ENCODE measurements around the gene CUBN.
A peak's percentile ranks its signal among the peaks of the same experiment; 100 is the strongest.
"Not testable (repeated sequence)": the region's sequence is repeated elsewhere in the genome, so short reads cannot be mapped to it uniquely, and the experiment has no call there.

CUBN gene

DNA sequence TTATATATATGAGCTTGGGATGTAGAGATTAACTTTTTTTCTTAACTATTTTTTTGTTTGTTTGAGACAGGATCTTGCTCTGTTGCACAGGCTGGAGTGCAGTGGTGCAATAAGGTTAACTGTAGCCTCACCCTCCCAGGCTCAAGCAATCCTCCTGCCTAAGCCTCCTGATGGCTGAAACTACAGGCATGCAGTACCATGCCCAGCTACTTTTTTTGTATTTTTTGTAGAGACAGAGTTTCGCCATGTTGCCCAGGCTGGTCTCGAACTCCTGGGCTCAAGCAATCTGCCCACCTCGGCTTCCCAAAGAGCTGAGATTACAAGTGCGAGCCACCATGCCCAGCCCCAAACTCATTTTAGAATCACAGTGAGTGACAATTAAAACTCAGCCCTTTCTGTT, 105.2 kb downstream of the CUBN start:
- Mint-ChIP-seq H3K27ac (no peak overlapping the region), H3K9me3 (peaks cover under 1% of the 10 kb centered on the region), H3K36me3 (peaks cover 4% of the 10 kb centered on the region), H3K4me3 (no peak overlapping the region), H3K27me3 (peaks cover 5% of the 10 kb centered on the region), H3K4me1 (peaks cover 16% of the 10 kb centered on the region)
- no peak for DNase-seq (ENCODE audit: low spot score in 2 of 2)
- ATAC-seq (ENCODE audit: low read depth) = no peak

DNA sequence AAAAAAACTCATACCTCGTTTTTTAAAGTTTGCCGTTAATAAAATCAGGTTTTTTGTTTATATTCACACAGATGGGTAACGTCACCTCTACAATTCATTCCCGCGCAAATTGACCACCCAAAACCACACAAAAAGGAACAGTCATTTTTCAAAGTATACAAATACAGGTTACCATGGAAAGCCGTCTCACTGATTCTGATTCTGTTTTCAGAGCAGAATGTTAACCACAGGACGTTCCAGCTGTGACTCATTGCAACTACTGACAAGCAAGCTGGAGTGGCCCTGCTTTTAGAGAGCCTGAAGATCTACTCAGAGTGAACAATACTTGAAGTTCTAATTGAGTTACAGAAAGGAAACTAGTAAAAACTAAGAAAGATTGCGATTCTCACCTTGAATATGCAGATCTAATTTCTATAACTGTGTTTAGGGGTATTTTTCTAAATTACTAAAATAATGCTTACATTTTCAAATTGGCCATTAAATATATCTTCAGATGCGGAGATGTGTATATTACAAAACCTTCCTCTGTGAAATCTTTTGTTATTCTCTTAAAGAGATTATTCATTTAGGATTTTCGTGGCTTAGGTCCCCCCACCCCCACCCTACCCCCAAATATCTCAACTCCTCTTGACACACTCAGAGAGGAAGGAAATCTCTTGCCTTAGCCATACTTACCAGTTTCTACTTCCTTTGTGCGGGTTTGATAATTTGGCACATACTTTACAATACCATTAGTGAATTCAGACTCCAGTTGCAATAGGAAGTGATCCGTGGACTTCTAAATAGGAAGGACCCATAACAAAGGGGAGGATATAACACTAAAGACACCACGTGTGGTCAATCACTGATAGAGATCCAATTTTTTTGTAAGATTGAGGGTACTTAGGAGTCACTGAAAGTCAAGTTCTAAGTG, 106.0 kb downstream of the CUBN start:
- H3K4me1 Mint-ChIP-seq = peaks cover 14% of the 10 kb centered on the region

DNA sequence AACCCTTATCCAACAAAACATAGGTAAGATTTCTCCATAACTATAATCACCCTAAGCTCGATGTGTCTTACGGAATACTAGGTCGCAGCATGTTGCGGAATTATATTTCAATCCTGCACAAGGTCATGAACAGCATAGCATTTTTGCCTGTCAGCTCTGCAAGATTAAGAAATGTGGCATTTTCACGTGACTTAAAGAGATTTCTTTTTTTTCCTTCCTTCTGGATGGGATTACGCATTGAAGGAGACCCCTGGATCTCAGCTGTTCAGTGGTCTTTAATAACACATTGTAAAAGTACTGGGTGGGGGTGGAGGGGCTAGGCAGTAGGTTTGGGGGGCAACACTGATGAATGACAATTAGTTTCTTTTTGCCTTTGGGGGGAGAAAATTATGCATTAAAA, 106.7 kb downstream of the CUBN start:
- ATAC-seq (ENCODE audit: low read depth) (no peak), DNase-seq (ENCODE audit: low spot score in 2 of 2) (no peak)
- peaks cover 5% of the 10 kb centered on the region for H3K27me3 Mint-ChIP-seq
- H3K4me3 Mint-ChIP-seq = no peak overlapping the region
- H3K4me1 Mint-ChIP-seq = peaks cover 11% of the 10 kb centered on the region
- H3K36me3 Mint-ChIP-seq = peaks cover 7% of the 10 kb centered on the region
- peaks cover 4% of the 10 kb centered on the region for H3K9me3 Mint-ChIP-seq
- peak overlapping the region; percentile 35 for H3K27ac Mint-ChIP-seq

More for the DNA sequence above, 106.0 kb downstream of the CUBN start:
- H3K27ac Mint-ChIP-seq = peak overlapping the region; percentile 35
- DNase-seq (ENCODE audit: low spot score in 2 of 2) = peak in 1 of 2 donors; percentile 15
- peaks cover 4% of the 10 kb centered on the region for H3K9me3 Mint-ChIP-seq
- peak; percentile 80 for ATAC-seq (ENCODE audit: low read depth)
- peaks cover 7% of the 10 kb centered on the region for H3K36me3 Mint-ChIP-seq
- H3K27me3 Mint-ChIP-seq = peaks cover 5% of the 10 kb centered on the region
- no peak overlapping the region for H3K4me3 Mint-ChIP-seq

DNA sequence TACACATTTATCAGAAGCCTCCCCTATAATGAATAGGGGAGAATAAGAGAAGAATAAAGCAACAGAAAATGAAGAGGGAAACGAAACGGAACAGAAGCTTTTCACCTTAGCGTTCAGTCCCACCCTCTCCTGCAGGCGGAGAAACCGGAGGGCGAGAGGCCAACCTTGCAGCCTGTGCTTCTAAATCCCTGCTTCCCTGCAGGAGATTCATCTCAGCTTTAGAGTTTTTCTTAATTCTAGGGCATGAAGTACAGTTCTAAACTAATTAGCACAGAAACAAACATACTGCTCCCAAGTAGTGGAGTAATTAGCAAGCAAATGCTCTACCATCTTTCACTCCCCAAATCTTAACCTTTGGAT, 107.2 kb downstream of the CUBN start:
- peaks cover 11% of the 10 kb centered on the region for H3K4me1 Mint-ChIP-seq
- H3K27me3 Mint-ChIP-seq = peaks cover 5% of the 10 kb centered on the region
- H3K27ac Mint-ChIP-seq = no peak overlapping the region
- peaks cover 4% of the 10 kb centered on the region for H3K9me3 Mint-ChIP-seq
- no peak overlapping the region for H3K4me3 Mint-ChIP-seq
- DNase-seq (ENCODE audit: low spot score in 2 of 2) = no peak
- H3K36me3 Mint-ChIP-seq = peaks cover 7% of the 10 kb centered on the region
- ATAC-seq (ENCODE audit: low read depth) = no peak

DNA sequence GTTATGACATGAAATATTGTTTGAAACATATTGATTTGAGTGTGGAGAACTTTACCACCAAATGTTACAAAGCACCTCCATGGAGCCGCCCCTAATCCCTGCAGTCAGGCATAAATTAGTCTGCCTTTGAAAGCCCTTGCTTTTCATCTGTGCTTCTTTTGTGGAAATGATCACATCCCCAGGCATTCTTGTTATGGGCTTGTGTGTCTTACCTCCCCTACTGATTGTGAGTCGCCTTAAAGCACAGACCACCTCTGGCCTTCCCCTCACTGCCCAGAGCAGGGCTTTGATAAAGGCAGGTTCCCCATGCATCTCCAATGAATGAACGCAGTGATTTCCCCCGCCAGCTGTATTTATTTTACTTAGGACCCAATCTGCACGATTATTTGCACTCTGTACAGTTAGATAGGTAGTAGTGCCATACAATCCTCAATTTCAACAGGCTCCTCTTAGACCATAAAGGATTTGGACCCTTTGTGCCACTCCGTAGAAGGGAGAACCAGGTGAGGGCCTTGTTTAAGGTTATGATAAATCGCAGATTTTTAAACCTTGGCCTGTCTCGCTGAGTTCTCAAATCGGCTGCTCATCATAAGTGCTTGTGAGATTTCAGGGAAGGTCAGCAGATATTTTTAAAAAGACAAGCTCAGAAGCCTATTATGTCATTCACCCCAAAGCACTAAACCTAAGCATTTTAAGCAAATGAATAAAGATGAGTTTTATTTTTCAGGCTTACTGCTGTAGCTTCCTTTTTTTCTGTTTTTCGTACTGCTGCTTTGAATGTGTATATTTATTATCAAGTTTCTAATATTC, 107.8 kb downstream of the CUBN start:
- Mint-ChIP-seq H3K4me3 (no peak overlapping the region), H3K9me3 (peaks cover 4% of the 10 kb centered on the region), H3K27me3 (peaks cover 5% of the 10 kb centered on the region), H3K27ac (no peak overlapping the region), H3K36me3 (peaks cover 7% of the 10 kb centered on the region), H3K4me1 (peaks cover 11% of the 10 kb centered on the region)
- ATAC-seq (ENCODE audit: low read depth) (no peak), DNase-seq (ENCODE audit: low spot score in 2 of 2) (no peak)

DNA sequence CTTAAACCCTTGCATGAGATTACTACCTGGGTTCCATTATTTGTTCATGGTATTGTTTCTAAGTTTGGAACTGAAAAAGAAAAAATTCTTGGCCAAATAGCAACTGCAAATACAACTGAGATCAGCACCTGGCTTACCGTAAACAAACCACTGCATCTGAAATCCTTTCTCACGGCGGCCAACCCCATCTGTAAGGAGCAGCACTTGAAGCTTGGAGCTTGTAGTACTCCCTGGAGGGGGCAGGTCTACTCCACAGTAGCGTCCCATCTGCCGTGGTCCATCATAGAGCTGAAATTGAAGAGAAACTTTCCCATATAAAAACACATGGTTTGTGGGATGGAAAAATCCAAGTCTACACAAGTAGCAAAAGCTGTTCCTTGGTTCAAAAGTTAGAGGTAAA, 109.9 kb downstream of the CUBN start:
- Mint-ChIP-seq H3K4me1 (peaks cover 7% of the 10 kb centered on the region), H3K9me3 (peaks cover 4% of the 10 kb centered on the region), H3K27me3 (no peaks in the 10 kb centered on the region), H3K4me3 (no peak overlapping the region), H3K27ac (no peak overlapping the region), H3K36me3 (peaks cover 5% of the 10 kb centered on the region)
- DNase-seq (ENCODE audit: low spot score in 2 of 2) (no peak), ATAC-seq (ENCODE audit: low read depth) (no peak)

DNA sequence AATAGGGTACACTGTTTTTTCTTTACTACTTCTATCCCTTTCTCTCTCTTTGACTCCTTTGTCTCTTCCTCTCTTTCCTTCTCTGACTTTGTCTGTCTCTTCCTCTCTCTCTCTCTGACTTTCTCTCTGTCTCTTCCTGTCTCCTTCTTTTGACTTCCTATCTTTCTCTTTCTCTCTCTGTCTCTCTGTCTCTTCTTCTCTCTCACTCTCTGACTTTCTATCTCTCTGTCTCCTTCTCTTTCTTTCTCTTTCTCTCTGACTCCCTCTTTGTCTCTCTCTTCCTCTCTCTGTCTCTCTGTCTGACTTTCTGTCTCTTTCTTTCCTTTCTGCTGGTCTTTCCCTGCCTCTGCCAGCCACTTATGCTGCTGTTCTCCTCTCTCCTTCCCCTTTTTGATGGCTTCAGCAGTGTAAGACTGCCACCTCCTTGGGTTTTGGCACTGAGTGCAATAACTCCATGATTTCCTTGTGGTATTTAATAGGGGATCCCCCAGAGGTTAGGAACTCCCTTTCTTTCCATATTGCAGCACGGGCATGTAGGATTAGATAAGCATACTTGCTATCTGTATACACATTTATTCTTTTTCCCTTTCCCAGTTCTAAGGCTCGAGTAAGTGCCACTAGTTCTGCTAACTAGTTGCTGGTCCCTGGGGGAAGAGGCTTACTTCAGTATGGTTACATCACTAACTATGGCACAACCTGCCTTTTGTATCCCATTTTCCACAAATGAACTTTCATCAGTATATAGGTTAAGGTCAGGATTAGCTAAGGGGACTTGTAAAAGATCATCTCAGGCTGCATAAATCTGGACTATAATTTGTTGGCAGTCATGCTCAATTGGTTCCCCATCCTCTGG, 116.3 kb downstream of the CUBN start:
- H3K4me3 Mint-ChIP-seq; H3K27me3 Mint-ChIP-seq; ATAC-seq (ENCODE audit: low read depth); DNase-seq (ENCODE audit: low spot score in 2 of 2); H3K4me1 Mint-ChIP-seq; H3K27ac Mint-ChIP-seq; H3K9me3 Mint-ChIP-seq: not testable (repeated sequence)
- peaks cover 11% of the 10 kb centered on the region for H3K36me3 Mint-ChIP-seq

DNA sequence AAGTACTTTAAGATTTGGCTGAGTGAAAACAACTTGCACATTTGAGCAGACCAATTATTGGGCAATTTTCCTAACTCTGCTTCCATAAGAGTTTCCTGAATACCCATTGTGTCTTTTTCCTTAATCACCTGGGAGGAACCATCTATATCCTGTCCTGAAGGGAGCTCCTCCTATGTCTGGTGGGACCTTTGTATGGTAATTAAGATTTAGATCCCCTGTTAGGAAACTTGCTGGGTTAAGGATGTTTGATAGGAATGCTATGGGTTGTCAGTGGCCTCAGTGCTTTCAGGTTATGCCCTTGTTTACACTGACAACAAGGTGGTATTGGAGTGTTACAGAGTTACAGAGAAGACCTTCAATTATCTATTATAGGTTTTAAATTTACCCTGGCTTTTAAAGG, 116.9 kb downstream of the CUBN start:
- DNase-seq (ENCODE audit: low spot score in 2 of 2); H3K4me1 Mint-ChIP-seq; H3K4me3 Mint-ChIP-seq; ATAC-seq (ENCODE audit: low read depth); H3K27me3 Mint-ChIP-seq; H3K9me3 Mint-ChIP-seq; H3K27ac Mint-ChIP-seq: not testable (repeated sequence)
- H3K36me3 Mint-ChIP-seq = peaks cover 11% of the 10 kb centered on the region

DNA sequence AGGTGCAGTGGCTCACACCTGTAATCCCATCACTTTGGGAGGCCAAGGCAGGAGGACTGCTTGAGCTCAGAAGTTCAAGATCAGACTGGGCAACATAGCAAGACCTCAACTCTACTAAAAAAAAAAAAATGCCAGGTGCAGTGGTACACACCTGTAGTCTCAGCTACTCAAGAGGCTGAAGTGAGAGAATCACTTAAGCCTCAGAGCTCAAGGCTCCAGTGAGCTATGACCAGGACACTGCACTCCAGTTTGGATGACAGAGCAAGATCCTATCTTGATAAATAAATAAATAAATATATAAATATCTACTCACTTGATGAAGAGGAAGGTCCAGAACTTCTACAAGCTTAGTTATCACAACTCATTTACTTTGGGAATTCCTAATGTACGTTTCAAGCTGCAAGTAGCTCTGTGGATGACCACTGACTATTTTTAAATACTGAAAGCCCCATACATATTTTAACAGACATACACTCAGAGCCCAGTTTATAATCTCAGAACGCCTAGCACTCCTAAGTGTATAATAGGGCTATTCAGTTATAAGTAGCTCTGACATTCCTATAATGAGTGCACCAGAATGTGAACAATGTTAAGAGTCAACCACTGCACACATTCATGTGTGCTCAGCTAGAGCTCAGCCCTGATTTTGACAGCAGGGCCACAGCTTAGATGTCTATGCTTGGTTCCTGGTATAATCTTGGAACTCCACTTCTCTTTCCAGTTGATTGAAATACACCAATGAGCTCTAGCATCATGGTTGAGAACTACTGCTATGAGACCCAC, 119.1 kb downstream of the CUBN start:
- DNase-seq (ENCODE audit: low spot score in 2 of 2) = no peak
- Mint-ChIP-seq H3K4me1 (no peaks in the 10 kb centered on the region), H3K4me3 (no peak overlapping the region), H3K36me3 (peaks cover 11% of the 10 kb centered on the region), H3K27me3 (peaks cover 2% of the 10 kb centered on the region), H3K27ac (no peak overlapping the region), H3K9me3 (peaks cover 2% of the 10 kb centered on the region)
- ATAC-seq (ENCODE audit: low read depth) = no peak

DNA sequence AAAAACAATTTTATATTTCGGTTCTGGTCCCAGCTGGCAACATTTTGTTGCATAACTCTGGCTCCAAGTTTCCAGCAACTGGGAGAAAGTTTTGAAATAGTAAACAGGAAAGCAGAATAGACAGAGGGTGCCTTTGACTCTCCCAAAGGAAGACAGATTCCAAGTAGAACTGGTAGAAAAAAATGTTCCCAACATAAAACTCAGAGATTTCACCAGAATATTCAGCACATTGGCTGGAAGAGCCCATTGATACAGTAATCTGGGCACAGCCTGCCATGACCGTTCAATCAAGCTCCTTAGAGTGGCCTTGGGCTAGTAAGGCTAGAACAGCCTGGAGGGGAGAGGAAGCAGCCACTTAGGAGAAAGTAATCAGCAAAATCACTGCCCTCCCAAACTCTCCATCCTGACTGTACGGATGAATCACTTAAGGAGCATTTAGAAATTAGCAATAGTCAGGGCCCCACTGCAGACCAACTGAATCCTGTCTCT, 120.4 kb downstream of the CUBN start:
- no peak overlapping the region for H3K27ac Mint-ChIP-seq
- H3K27me3 Mint-ChIP-seq = peaks cover 6% of the 10 kb centered on the region
- no peaks in the 10 kb centered on the region for H3K4me1 Mint-ChIP-seq

DNA sequence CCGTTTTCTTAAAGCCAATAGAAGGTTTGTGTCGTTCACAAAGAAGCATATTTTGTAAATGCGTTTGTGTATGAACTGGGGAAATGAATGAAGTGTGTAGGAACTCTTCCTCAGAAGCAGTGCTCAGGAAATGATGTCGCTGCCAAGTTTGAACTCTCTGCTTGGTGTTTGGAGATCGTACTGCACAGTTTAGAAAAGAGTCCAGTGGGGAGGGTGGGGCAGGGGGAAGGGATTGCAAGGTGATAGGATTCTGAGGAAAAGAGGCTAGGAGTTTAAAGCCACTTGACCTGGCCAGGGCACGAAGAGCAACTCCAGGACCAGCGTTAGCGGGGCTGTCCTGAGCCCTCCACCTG, 122.2 kb downstream of the CUBN start:
- Mint-ChIP-seq H3K4me1 (no peaks in the 10 kb centered on the region), H3K4me3 (no peak overlapping the region), H3K27me3 (peaks cover 11% of the 10 kb centered on the region), H3K9me3 (peaks cover 6% of the 10 kb centered on the region), H3K27ac (no peak overlapping the region), H3K36me3 (peaks cover 11% of the 10 kb centered on the region)
- ATAC-seq (ENCODE audit: low read depth) = no peak
- DNase-seq (ENCODE audit: low spot score in 2 of 2) = no peak

More for the DNA sequence above, 120.4 kb downstream of the CUBN start:
- H3K36me3 Mint-ChIP-seq = peaks cover 11% of the 10 kb centered on the region
- H3K4me3 Mint-ChIP-seq = no peak overlapping the region
- ATAC-seq (ENCODE audit: low read depth) (no peak), DNase-seq (ENCODE audit: low spot score in 2 of 2) (no peak)
- peaks cover 6% of the 10 kb centered on the region for H3K9me3 Mint-ChIP-seq

DNA sequence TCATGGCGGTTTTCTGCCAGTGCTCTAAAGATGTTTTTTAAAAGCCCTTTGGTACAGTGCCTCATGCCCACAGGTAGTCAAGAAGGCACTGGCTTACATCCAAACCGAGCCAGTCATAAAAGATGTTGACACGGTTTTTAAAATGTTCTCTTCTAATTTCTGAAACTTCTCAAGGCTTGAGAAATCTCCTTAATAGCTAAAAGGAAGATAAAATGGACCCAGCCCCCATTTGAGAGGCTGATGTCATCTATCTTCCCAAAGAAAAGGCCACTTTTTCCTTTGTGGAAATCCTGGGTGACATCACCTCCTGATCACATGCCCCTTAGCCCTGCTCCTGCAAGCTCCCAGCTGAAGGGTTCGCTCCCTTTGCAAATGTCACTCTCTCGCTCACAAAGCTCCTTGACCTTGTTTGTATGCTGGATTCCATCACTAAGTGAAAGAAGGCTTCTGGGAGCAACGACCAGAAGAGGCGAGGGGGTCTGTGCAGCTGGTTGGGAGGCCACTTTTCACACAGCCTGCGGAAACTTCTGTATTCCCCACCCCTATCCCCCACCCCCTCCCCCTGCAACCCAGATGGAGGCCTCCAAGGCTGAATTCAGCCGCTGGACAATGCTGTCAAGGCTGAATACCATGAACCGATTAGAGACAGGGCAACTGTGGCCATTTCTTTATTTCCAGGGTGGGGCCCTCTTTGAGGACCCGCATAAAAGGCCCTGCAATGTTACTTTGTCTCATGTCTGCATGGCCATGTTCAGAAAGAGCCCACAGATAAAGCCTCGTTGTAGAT, 122.8 kb downstream of the CUBN start:
- H3K27ac Mint-ChIP-seq = no peak overlapping the region
- H3K9me3 Mint-ChIP-seq = peaks cover 5% of the 10 kb centered on the region
- H3K36me3 Mint-ChIP-seq = peaks cover 9% of the 10 kb centered on the region
- no peak for ATAC-seq (ENCODE audit: low read depth)
- no peaks in the 10 kb centered on the region for H3K4me1 Mint-ChIP-seq
- no peak for DNase-seq (ENCODE audit: low spot score in 2 of 2)
- H3K4me3 Mint-ChIP-seq = no peak overlapping the region
- peaks cover 11% of the 10 kb centered on the region for H3K27me3 Mint-ChIP-seq
